ENCODE measurements around the gene NFIX. TPM values are rescaled to one million over a fixed set of nuclear protein-coding genes. Genes with fewer than 3 reads are reported as not detected.

Gene NFIX
- total and polyA plus RNA-seq, 9 of the 15 experiments (the other 6 are each of a cell fraction or from before 2014, with no cell fraction given) = 0.28 to 26.8 (median 5.4) TPM

DNA sequence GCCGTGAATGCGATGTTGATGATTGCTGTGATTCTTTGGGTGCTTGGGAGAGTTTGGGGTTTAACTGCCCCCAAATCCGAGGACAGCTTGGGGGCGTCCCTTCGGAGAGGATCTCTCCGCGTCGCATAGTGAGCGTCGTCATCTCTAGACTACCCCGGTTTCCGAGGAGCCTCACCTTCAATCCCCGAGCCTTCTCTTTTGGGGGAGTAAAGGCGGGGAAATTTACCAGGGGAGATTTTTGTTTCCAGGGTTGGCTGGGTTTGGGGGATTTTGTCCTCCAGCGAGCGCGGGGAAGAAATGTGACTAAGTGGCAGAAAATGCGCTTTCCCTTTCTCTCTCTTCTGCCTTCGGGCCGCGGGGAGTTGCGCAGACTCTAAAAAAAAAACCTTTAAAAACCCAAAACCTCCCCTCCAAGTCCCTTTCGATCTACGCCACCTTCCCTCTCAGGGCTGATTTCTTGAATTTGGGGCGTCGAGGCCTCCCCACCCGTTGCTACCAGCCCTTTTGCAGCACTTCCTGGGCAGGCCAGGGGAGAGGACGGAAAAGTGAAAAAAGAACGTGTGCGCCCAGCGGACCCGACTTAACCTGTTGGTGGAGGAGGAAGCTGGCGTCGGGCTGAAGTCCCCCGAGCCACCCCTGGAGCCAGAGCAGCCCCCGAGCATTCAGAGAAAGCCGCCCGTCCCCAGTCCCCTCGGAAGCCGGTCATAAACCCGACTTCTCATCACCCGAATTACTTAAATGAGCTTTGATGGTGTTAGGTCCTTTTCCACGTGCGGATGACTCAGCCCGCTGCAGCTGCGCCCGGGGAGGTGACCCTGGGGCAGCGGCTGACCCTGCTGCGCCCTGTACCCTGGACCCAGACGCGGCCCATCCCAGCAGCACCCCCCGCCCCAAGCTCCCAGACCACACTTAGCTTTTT is 17.7 kb downstream of the NFIX start (continued):
- TF ChIP-seq, protein P1, sequence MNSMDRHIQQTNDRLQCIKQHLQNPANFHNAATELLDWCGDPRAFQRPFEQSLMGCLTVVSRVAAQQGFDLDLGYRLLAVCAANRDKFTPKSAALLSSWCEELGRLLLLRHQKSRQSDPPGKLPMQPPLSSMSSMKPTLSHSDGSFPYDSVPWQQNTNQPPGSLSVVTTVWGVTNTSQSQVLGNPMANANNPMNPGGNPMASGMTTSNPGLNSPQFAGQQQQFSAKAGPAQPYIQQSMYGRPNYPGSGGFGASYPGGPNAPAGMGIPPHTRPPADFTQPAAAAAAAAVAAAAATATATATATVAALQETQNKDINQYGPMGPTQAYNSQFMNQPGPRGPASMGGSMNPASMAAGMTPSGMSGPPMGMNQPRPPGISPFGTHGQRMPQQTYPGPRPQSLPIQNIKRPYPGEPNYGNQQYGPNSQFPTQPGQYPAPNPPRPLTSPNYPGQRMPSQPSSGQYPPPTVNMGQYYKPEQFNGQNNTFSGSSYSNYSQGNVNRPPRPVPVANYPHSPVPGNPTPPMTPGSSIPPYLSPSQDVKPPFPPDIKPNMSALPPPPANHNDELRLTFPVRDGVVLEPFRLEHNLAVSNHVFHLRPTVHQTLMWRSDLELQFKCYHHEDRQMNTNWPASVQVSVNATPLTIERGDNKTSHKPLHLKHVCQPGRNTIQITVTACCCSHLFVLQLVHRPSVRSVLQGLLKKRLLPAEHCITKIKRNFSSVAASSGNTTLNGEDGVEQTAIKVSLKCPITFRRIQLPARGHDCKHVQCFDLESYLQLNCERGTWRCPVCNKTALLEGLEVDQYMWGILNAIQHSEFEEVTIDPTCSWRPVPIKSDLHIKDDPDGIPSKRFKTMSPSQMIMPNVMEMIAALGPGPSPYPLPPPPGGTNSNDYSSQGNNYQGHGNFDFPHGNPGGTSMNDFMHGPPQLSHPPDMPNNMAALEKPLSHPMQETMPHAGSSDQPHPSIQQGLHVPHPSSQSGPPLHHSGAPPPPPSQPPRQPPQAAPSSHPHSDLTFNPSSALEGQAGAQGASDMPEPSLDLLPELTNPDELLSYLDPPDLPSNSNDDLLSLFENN (IDR thresholded peaks at IDR 0.05; ENCODE audit: low read depth in 2 of 2, low read length in 2 of 2) = no peak
- TF ChIP-seq HMGN3 (IDR thresholded peaks at IDR 0.05; ENCODE audit: borderline replicate concordance, extremely low read depth, insufficient read length, low read depth, low read length) (peak; percentile 38), HNRNPUL1 (IDR thresholded peaks at IDR 0.05; ENCODE audit: low read length) (no peak), KDM1A (IDR thresholded peaks at IDR 0.05) (no peak), LARP7 (IDR thresholded peaks at IDR 0.05) (no peak), ZBED1 (IDR thresholded peaks at IDR 0.05) (no peak), KDM2B (CRISPR knock-in tag; IDR thresholded peaks at IDR 0.05) (no peak), CHD4 (IDR thresholded peaks at IDR 0.05; ENCODE audit: insufficient read depth, insufficient replicate concordance, low read depth, low read length, poor library complexity, severe bottlenecking) (no peak), CCNT2 (IDR thresholded peaks at IDR 0.05; ENCODE audit: borderline replicate concordance, extremely low read depth, insufficient read length, low read depth, low read length) (peak; percentile 40), HDAC2 (IDR thresholded peaks at IDR 0.05) (no peak), ZNF444 (CRISPR knock-in tag; IDR thresholded peaks at IDR 0.05) (no peak), PCBP1 (IDR thresholded peaks at IDR 0.05; ENCODE audit: low read depth, low read length, poor library complexity, severe bottlenecking) (no peak), OTX1 (CRISPR knock-in tag; IDR thresholded peaks at IDR 0.05) (no peak)
- TF ChIP-seq, protein P2, sequence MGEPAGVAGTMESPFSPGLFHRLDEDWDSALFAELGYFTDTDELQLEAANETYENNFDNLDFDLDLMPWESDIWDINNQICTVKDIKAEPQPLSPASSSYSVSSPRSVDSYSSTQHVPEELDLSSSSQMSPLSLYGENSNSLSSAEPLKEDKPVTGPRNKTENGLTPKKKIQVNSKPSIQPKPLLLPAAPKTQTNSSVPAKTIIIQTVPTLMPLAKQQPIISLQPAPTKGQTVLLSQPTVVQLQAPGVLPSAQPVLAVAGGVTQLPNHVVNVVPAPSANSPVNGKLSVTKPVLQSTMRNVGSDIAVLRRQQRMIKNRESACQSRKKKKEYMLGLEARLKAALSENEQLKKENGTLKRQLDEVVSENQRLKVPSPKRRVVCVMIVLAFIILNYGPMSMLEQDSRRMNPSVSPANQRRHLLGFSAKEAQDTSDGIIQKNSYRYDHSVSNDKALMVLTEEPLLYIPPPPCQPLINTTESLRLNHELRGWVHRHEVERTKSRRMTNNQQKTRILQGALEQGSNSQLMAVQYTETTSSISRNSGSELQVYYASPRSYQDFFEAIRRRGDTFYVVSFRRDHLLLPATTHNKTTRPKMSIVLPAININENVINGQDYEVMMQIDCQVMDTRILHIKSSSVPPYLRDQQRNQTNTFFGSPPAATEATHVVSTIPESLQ (CRISPR knock-in tag; IDR thresholded peaks at IDR 0.05) = no peak
- TF ChIP-seq, protein P3, sequence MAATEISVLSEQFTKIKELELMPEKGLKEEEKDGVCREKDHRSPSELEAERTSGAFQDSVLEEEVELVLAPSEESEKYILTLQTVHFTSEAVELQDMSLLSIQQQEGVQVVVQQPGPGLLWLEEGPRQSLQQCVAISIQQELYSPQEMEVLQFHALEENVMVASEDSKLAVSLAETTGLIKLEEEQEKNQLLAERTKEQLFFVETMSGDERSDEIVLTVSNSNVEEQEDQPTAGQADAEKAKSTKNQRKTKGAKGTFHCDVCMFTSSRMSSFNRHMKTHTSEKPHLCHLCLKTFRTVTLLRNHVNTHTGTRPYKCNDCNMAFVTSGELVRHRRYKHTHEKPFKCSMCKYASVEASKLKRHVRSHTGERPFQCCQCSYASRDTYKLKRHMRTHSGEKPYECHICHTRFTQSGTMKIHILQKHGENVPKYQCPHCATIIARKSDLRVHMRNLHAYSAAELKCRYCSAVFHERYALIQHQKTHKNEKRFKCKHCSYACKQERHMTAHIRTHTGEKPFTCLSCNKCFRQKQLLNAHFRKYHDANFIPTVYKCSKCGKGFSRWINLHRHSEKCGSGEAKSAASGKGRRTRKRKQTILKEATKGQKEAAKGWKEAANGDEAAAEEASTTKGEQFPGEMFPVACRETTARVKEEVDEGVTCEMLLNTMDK (IDR thresholded peaks at IDR 0.05; ENCODE audit: borderline replicate concordance, insufficient read depth, low read depth, low read length, poor library complexity, severe bottlenecking) = no peak
- TF ChIP-seq, protein P4, sequence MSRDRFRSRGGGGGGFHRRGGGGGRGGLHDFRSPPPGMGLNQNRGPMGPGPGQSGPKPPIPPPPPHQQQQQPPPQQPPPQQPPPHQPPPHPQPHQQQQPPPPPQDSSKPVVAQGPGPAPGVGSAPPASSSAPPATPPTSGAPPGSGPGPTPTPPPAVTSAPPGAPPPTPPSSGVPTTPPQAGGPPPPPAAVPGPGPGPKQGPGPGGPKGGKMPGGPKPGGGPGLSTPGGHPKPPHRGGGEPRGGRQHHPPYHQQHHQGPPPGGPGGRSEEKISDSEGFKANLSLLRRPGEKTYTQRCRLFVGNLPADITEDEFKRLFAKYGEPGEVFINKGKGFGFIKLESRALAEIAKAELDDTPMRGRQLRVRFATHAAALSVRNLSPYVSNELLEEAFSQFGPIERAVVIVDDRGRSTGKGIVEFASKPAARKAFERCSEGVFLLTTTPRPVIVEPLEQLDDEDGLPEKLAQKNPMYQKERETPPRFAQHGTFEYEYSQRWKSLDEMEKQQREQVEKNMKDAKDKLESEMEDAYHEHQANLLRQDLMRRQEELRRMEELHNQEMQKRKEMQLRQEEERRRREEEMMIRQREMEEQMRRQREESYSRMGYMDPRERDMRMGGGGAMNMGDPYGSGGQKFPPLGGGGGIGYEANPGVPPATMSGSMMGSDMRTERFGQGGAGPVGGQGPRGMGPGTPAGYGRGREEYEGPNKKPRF (IDR thresholded peaks at IDR 0.05; ENCODE audit: low read depth, low read length) = no peak
